ENCODE results near the gene HNRNPF.
A peak's percentile ranks its signal among the peaks of the same experiment; 100 is the strongest.
"Not testable (repeated sequence)": the region's sequence is repeated elsewhere in the genome, so short reads cannot be mapped to it uniquely, and the experiment has no call there.

HNRNPF gene, protein sequence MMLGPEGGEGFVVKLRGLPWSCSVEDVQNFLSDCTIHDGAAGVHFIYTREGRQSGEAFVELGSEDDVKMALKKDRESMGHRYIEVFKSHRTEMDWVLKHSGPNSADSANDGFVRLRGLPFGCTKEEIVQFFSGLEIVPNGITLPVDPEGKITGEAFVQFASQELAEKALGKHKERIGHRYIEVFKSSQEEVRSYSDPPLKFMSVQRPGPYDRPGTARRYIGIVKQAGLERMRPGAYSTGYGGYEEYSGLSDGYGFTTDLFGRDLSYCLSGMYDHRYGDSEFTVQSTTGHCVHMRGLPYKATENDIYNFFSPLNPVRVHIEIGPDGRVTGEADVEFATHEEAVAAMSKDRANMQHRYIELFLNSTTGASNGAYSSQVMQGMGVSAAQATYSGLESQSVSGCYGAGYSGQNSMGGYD

DNA sequence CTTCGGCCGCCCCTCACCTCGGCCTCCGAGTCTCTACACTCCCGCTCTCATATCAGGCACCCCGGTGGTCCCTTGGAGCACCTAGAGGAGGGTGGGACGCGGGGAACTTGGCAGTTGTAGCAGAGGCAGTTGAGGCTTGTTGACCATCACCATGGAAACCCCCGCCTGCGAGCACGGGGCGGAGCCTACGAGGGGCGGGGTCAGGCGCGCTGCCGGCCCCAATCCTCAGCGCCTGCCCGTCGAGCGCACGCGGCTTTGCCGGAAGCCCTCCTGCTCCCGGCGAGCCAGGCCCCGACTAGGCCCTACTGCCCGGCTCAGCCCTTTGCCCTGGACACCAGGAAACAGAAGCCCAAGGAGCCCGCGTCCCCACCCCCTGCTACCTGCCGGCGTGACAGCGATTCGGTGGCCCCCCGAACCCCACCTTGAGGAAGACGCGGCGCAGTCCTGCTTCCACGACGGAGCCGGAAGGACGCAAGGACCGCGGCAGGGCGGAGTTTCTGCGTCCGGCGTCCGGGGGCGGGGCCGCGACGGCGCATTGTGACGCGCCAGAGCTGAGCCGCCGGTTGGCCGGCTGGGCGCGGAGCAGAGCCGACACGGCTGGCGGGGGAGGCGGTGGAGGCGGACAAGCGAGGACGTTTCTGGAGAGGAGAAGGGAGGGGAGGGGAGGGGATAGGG lies at the start of gene HNRNPF:
Gene HNRNPF, minus strand, starts transcription at position 477 of the 675 bp plus-strand sequence. CDS start 21,302 bp downstream, outside the sequence.
- DNase-seq, result peak; percentile 96

DNA sequence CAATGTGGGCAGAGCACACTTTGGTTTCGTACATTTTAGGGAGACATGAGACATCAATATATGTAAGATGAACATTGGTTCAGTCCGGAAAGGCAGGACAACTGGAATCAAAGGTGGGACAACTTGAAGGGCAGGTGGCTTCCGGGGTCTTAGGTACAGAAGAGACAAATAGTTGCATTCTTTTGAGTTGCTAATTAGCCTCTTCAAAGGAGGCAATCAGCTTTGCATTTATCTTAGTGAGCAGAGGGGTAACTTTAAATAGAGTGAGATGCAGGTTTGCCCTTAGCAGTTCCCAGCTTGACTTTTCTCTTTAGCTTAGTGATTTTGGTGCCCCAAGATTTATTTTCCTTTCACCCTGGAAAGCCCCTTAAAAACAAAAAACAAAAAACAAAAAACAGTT lies 49.2 kb upstream of the HNRNPF start:
- DNase-seq, result no peak

DNA sequence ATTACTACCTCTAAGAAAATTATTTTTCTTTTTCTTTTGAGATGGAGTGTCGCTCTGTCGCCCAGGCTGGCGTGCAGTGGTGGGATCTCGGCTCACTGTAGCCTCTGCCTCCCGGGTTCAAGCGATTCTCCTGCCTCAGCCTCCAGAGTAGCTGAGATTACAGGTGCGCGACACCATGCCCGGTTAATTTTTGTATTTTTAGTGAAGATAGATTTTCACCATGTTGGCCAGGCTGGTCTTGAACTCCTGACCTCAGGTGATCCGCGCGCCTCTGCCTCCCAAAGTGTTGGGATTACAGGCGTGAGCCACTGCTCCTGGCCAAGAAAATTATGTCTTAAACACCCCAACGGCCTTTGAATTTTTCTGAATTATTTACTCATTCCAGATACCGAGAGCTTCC lies 47.6 kb upstream of the HNRNPF start:
- DNase-seq, result not testable (repeated sequence)

DNA sequence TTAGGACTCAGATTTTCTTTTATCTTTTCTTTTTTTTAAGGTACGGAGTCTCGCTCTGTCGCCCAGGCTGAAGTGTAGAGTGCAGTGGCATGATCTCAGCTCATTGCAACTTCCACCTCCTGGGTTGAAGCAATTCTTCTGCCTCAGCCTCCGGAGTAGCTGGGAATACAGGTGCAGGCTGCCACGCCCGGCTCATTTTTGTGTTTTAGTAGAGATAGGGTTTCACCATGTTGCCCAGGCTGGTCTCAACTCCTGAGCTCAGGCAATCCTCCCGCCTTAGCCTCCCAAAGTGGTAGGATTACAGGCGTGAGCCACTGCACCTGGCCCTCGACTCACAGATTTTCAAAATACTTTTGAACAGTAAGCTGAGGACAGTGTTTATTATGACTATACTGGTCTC lies 45.0 kb upstream of the HNRNPF start:
- DNase-seq, result not testable (repeated sequence)

DNA sequence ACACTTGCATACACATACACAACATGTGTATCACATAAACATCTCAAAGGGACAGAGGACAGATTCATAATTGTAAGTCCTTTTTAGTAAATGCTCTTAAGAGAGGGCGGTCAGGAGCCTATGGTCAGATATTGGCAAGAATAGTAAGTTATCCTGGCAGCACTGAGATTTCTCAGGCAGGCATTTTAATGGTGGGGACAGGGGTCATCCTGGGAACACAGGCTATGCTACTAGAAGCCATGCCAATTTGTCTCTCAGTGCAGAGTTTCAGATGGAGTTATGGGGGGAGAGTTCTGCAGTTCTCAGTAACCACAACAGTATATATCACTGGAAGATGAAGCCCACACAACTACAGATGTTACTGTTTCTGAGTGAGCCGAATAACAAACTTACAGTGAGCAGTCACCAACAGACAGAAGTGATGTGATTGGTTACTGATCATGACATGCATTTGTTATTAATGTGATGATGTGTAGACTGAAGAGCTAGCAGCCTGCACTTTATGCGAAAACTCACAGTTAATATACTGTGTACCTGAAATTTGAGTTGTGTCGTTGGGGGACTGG lies 44.4 kb upstream of the HNRNPF start:
- no peak for DNase-seq

DNA sequence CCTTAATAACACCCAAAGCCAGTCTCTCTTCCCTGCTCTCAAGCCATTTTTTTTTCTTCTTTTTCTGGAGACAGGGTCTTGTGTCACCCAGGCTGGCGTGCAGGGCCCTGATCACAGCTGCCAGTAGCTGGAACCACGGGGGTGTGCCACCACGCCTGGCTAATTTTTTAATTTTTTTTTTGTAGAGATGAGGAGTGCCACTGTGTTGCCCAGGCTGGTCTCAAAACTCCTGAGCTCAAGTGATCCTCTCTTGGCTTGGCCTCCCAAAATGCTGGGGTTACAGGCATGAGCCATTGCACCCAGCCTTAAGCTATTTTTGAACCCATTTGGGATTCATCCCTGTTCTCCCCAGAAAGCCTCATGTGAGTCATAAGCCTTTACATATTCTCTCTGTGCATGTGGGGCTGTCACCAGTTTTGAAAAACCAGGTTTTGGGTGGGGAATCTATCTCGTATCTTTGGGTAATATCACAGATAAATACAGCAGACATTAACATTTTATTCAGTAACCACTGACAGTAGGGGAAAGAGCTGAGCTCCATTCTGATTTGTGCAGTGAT lies 43.4 kb upstream of the HNRNPF start:
- DNase-seq, result no peak

DNA sequence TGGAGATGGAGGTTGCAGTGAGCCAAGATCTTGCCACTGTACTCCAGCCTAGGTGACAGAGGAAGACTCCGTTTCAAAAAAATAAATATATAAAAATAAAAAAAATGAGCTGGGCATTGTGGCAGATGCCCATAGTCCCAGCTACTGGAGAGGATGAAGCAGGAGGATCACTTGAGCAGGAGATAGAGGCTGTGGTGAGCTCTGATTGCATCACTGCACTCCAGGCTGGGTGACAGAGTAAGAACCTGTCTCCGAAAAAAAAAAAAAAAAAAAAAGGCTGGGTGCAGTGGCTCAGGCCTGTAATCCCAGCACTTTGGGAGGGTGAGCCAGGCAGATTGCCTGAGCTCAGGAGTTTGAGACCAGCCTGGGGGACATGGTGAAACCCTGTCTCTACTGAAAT lies 39.8 kb upstream of the HNRNPF start:
- DNase-seq, result no peak

DNA sequence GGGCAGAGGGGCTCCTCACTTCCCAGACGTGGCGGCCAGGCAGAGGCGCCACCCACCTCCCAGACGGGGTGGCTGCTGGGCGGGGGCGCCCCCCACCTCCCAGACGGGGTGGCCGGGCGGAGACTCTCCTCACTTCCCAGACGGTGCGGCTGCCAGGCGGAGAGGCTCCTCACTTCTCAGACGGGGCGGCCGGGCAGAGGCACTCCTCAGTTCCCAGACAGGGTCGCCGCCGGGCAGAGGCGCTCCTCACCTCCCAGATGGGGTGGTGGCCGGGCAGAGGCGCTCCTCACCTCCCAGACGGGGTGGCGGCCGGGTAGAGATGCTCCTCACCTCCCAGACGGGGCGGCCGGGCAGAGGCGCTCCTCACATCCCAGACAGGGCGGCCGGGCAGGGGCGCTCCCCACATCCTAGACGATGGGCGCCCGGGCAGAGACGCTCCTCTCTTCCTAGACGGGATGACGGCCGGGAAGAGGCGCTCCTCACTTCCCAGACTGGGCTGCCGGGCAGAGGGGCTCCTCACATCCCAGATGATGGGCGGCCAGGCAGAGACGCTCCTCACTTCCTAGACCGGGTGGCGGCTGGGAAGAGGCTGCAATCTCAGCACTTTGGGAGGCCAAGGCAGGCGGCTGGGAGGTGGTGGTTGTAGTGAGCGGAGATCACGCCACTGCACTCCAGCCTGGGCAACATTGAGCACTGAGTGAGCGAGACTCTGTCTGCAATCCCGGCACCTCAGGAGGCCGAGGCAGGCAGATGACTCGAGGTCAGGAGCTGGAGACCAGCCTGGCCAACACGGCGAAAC lies 37.4 kb upstream of the HNRNPF start:
- DNase-seq, result not testable (repeated sequence)

DNA sequence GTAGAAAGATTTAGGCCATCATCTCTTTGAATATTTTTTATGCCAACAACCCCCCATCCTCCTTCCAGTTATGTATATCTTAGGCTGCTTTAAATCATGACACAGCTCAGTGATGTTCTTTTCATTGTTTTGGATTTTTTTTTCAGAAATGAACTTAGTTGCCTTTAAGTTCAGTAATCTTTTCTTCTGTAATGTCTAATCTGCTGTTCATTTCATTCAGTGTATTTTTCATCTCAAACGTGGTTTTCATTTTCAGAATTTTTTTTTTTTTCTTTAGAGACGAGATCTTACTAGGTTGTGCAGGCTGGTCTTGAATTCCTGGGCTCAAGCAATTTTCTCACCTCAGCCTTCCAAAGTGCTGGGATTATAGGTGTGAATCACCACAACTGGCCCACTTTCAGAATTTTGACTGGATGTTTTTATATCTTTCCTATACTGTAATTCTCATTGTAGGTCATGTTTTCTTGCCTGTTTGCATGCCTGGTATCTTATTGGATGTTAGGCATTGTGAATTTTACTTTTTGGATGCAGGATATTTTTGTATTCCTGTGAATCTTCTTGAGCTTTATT lies 36.0 kb upstream of the HNRNPF start:
- no peak for DNase-seq

DNA sequence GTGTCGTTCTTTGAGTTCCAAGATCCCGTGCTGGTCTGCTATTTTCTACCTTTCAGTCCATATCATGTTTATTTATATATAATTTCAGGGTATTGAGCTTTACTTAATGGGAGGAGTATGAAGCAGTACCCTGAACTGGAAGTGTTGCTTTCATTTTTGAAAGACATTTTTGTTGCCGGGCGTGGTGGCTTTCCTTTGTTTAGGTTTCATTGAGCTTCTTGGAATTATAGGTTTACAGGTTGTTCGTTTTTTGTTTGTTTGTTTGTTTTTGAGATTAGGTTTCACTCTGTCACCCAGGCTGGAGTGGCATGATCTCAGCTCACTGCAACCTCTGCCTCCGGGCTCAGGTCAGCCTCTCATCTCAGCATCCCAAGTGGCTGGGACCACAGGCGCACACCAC lies 35.3 kb upstream of the HNRNPF start:
- DNase-seq, result no peak

DNA sequence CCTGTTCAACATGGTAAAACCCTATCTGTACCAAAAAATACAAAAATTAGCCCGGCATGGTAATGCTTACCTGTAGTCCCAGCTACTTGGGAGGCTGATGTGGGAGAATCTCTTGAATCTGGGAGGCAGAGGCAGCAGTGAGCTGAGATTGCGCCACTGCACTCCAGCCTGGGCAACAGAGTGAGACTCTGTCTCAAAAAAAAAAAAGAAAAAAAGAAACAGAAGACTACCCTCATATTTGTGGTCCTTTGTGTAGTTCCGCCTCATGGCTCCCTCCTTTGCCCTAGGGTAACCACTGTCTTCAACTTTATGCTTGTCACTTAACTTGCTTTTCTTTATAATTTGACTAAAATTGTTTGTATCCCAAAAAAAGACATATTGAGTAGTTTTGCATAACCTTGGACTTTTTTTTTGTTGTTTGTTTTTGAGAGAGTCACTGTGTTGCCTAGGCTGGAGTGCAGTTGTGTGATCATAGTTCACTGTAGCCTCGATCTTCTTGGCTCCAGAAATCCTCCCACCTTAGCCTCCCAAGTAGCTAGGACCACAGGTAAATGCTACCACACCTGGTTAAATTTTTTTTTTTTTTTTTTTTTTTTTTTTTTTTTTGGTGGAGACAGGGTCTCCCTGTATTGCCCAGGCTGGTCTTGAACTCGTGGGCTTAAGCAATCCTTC lies 31.6 kb upstream of the HNRNPF start:
- DNase-seq, result no peak

DNA sequence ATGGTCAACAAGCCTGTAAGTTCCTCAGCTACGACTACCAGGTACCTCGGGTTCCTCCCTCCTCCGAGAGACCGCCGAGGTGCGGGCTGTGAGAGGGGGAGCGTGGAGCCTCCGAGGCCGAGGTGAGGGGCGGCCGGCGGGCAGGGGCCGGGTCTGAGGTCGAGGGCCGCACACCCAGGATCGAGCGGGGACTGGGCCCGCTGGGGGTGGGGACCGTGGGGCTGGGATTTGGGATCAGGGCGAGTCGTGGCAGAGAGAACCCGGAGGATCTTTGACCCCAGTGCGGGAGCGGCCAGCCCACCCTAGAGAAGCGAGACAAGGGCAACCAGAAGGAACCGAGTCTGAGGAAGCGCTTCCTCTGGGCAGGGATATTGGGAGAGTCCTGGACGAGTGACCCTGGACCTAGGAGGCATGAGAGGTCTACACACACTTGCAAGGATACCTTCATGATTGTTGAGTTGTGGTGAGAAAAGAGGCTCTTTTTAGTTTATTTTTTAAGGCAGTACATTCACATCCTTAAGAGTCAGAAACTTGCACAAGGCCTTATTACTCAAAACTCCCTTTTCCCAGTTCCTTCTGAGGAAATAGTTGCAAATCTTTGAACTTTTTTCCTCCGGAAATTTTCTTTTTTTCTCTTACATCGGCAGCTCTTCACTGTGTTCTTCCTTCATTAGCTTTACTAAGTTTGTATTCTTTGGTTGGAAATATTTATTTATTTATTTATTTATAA lies 28.3 kb upstream of the HNRNPF start:
- DNase-seq, result no peak

DNA sequence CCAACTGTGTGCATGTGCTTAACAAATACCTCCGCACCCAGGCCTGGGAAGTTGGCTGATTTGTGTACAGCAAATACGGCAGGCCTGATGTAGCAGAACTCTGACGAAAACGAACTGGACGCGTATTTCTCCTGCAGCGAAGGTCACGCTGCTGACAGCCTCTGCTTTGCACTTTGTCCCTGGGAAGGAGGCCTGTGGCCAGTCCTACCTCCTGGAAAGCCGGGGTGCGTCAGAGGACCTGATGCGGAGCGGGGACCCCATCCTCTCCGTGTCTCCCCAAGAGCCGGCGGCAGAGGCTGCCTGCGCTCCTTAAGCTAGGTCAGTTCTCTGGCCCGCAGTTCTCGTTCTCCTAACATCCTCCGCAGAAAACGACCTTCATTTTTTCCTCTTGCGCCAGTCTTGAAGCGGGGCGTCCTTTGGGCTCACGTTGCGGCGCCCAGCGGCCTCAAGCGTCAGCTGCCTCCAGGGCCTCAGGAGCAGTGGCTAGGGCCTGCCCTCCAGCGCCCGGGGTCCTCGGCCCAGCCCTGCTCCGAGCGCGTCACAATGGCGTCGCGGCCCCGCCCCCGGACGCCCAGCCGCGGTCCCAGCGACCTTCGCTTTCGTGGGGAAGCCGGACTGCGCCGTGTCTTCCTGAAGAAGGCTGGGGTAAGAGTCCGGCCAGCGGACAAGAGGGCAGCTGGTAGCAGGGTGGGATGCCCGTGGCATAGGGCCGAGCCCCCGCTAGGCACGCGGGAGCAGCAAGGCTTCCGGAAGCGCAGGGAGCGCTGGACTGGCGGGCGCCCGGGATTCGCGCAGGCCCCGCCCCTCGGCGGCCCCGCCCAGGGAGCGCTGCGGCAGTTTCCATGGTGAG lies 27.5 kb upstream of the HNRNPF start, which contains the start of gene ZNF487:
Gene ZNF487, plus strand, starts transcription at position 821 of the 850 bp plus-strand sequence. CDS start 38,703 bp downstream, outside the sequence.
- DNase-seq, result peak; percentile 89

DNA sequence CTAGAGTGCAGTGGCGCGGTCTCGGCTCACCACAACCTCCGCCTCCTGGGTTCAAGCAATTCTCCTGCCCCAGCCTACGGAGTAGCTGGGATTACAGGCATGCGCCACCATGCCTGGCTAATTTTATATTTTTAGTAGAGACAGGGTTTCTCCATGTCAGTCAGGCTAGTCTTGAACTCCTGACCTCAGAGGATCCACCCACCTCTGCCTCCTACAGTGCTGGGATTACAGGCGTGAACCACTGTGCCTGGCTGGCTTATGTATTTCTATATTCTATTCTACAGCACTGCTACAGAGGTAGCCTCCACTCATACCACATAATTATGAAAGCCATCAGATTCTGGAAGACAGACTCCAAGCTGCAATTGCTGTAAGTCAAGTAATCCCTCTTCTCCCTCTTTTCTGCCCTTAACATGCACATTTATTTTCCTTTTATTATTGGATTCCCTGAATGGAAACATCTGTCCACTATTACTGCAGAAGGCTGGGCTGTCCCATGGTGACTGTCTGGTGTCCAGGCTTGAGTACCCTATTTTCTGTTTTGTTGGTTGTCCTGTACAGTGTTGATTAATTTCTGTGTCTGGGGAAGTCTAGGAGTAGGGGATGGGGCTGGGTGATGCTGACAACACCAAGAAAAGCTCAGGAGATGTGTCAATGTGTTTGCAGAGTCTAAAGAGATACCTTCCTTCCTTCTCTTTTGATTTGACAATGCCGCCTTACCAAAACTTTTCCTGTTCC lies 22.1 kb upstream of the HNRNPF start:
- DNase-seq, result no peak

DNA sequence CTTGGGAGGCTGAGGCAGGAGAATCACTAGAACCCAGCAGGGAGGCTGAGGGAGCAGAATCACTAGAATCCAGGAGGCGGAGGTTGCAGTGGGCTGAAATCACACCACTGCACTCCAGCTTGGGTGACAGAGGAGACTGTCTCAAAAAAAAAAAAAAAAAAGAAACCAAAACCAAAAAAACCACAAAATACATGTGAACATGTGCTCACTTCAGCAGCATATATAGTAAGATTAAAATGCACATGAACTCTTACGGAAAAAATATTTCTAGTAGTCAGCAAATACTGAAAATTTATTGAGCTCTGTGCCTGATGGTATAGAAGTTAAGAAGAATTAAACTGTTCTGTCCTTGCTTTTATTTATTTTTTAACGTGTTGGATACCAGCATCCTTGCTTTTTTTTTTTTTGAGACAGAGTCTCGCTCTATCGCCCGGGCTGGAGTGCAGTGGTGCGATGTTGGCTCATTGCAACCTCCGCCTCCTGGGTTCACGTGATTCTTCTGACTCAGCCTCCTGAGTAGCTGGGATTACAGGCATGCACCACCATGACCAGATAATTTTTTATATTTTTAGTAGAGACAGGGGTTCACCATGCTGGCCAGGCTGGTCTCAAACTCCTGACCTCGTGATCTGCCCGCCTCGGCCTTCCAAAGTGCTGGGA lies 18.3 kb upstream of the HNRNPF start:
- no peak for DNase-seq

DNA sequence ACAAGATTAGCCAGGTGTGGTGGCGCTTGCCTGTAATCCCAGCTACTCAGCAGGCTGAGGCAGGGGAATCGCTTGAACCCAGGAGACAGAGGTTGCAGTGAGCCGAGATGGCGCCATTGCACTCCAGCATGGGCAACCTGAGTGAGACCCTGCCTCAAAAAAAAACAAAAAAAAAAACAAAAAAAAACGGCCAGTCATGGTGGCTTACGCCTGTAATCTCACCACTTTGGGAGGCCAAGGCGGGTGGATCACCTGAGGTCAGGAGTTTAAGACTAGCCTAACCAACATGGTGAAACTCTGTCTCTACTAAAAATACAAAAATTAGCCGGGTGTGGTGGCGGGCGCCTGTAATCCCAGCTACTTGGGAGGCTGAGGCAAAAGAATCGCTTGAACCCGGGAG lies 17.5 kb upstream of the HNRNPF start:
- DNase-seq, result not testable (repeated sequence)

DNA sequence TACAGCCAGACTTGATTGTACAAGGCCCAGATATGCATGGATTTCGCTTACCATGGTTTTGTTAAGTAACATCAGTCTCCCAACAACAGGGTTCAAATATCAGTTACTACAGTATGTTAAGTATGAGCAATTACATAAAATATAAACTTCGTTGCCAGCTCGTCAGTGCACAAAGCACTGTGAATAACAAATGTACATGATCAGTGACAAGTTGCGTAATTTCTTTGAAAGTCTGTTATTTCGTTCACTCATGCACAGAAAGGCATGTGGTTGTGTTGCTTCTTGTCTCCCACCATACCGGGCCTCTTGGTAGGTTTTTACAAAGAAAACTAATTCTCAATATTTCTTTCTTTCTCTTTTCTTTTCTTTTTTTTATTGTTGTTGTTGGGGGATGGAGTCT lies 15.4 kb upstream of the HNRNPF start:
- no peak for DNase-seq

DNA sequence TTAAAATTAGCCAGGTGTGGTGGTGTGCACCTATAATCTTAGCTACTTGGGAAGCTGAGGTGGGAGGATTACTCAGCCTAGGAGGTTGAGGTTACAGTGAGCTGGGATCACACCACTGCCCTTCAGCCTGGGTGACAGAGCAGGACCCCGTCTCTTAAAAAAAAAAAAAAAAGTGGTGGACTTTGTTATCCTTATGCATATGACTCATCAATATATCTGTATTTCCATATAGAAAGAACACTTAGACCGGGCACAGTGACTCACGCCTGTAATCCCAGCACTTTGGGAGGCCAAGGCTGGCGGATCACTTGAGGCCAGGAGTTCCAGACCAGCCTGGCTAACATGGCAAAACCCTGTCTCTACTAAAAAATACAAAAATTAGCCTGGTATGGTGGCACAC lies 13.0 kb upstream of the HNRNPF start:
- not testable (repeated sequence) for DNase-seq

DNA sequence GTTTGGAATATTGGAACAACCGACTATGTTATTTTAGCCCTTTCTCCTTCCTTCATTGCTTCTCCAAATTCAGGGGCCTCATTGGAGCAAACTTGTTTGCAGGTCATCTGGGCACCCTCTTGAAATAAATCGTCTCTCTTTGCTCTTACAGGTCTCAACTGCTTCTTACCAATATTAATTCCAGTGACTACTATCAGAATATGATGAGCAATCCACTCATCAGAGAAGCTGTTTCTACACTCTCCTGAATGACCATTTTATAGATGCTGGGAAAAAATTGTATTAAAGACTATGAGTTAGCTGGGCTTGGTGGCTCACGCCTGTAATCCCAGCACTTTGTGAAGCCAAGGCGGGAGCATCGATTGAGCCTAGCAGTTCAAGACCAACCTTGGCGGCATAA lies 12.5 kb upstream of the HNRNPF start:
- DNase-seq, result no peak

All from NCI-H146 (cell line).